ENCODE data around the gene UNC79. TPM values are rescaled to one million over a fixed set of nuclear protein-coding genes. Genes with fewer than 3 reads are reported as not detected.
"Not testable (repeated sequence)": the region's sequence is repeated elsewhere in the genome, so short reads cannot be mapped to it uniquely, and the experiment has no call there.

The UNC79 gene
- polyA plus RNA-seq, 3 donors from 2014 or later: not detected

- no peak overlapping the region for H3K4me3 Mint-ChIP-seq
- no peaks in the 10 kb centered on the region for H3K36me3 Mint-ChIP-seq
- peaks cover 8 to 46% (median 31%) of the 10 kb centered on the region in 6 donors for H3K9me3 Mint-ChIP-seq
- H3K4me1 Mint-ChIP-seq: no peaks in the 10 kb centered on the region
- no peak for DNase-seq
- H3K27ac Mint-ChIP-seq: no peak overlapping the region
- peaks cover 3 to 7% (median 4%) of the 10 kb centered on the region in 3 donors for H3K27me3 Mint-ChIP-seq (ENCODE audit: low read depth in 3 of 3)
These were observed 89.4 kb downstream of the UNC79 start for GRCh38 chr14:93520053-93520607.

GRCh38 chr14:93522221-93522620 is 91.5 kb downstream of the UNC79 start:
- H3K9me3 Mint-ChIP-seq: peaks cover 8 to 46% (median 31%) of the 10 kb centered on the region in 6 donors
- no peaks in the 10 kb centered on the region for H3K36me3 Mint-ChIP-seq
- no peak for DNase-seq
- no peak overlapping the region for H3K4me3 Mint-ChIP-seq
- H3K4me1 Mint-ChIP-seq: no peaks in the 10 kb centered on the region
- peaks cover 2 to 5% (median 2%) of the 10 kb centered on the region in 3 donors for H3K27me3 Mint-ChIP-seq (ENCODE audit: low read depth in 3 of 3)
- no peak overlapping the region for H3K27ac Mint-ChIP-seq

- H3K27me3 Mint-ChIP-seq (ENCODE audit: low read depth in 3 of 3); DNase-seq: not testable (repeated sequence)
These were observed 94.5 kb downstream of the UNC79 start for GRCh38 chr14:93525216-93525615.

GRCh38 chr14:93525696-93526451 is 95.1 kb downstream of the UNC79 start:
- H3K36me3 Mint-ChIP-seq: no peaks in the 10 kb centered on the region
- DNase-seq: no peak
- no peak overlapping the region for H3K27ac Mint-ChIP-seq
- peaks cover 0 to 2% (median 0%) of the 10 kb centered on the region in 3 donors for H3K27me3 Mint-ChIP-seq (ENCODE audit: low read depth in 3 of 3)
- peaks cover 0 to 10% (median 8%) of the 10 kb centered on the region in 6 donors for H3K9me3 Mint-ChIP-seq
- no peak overlapping the region for H3K4me3 Mint-ChIP-seq
- no peaks in the 10 kb centered on the region for H3K4me1 Mint-ChIP-seq

More at GRCh38 chr14:93525216-93525615, 94.5 kb downstream of the UNC79 start:
- not testable (repeated sequence) for H3K36me3 Mint-ChIP-seq, H3K27ac Mint-ChIP-seq, H3K4me3 Mint-ChIP-seq, H3K4me1 Mint-ChIP-seq
- peaks cover 1 to 17% (median 14%) of the 10 kb centered on the region in 6 donors for H3K9me3 Mint-ChIP-seq

- Mint-ChIP-seq H3K4me1 (no peaks in the 10 kb centered on the region), H3K27ac (no peak overlapping the region), H3K9me3 (no peaks in the 10 kb centered on the region), H3K4me3 (no peak overlapping the region), H3K27me3 (ENCODE audit: low read depth in 3 of 3) (peaks cover 0 to 2% (median 0%) of the 10 kb centered on the region in 3 donors), H3K36me3 (no peaks in the 10 kb centered on the region)
- no peak for DNase-seq
These were observed 96.5 kb downstream of the UNC79 start for GRCh38 chr14:93527203-93527607.

GRCh38 chr14:93528884-93529558 is 98.3 kb downstream of the UNC79 start:
- H3K4me1 Mint-ChIP-seq: no peaks in the 10 kb centered on the region
- H3K4me3 Mint-ChIP-seq: no peak overlapping the region
- no peak overlapping the region for H3K27ac Mint-ChIP-seq
- no peaks in the 10 kb centered on the region for H3K36me3 Mint-ChIP-seq
- DNase-seq: no peak
- peaks cover 0 to 2% (median 0%) of the 10 kb centered on the region in 3 donors for H3K27me3 Mint-ChIP-seq (ENCODE audit: low read depth in 3 of 3)
- H3K9me3 Mint-ChIP-seq: no peaks in the 10 kb centered on the region

DNA sequence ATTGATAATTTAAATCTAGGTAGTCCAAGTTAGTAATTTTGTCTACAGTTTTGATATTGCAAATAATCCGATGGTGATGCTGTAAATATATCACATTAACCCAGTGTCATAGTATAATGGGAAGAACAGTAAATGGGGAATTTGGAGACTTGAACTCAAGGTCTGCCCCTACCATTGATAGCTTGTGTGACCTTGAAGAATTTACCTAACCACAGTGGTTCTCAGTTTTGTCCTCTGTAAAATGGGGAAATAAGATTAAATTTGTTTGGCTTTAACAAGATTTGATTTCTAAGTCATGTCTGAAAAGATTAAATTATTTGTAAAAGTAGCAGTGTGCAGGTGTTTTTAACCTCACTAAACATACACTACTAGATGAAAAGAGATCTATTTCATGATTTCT is 100.9 kb downstream of the UNC79 start:
- H3K27ac Mint-ChIP-seq: no peak overlapping the region
- no peaks in the 10 kb centered on the region for H3K9me3 Mint-ChIP-seq

GRCh38 chr14:93532541-93532940 is 101.8 kb downstream of the UNC79 start:
- Mint-ChIP-seq H3K4me3 (no peak overlapping the region), H3K9me3 (no peaks in the 10 kb centered on the region), H3K27ac (no peak overlapping the region), H3K36me3 (no peaks in the 10 kb centered on the region), H3K4me1 (no peaks in the 10 kb centered on the region), H3K27me3 (ENCODE audit: low read depth in 3 of 3) (peaks cover 0 to 5% (median 0%) of the 10 kb centered on the region in 3 donors)
- DNase-seq: no peak

More for the DNA sequence above, 100.9 kb downstream of the UNC79 start:
- DNase-seq: no peak
- H3K4me1 Mint-ChIP-seq: no peaks in the 10 kb centered on the region
- H3K4me3 Mint-ChIP-seq: no peak overlapping the region
- H3K36me3 Mint-ChIP-seq: no peaks in the 10 kb centered on the region
- H3K27me3 Mint-ChIP-seq (ENCODE audit: low read depth in 3 of 3): peaks cover 0 to 3% (median 0%) of the 10 kb centered on the region in 3 donors

GRCh38 chr14:93533437-93533836 is 102.7 kb downstream of the UNC79 start:
- H3K27me3 Mint-ChIP-seq (ENCODE audit: low read depth in 3 of 3): peaks cover 0 to 5% (median 0%) of the 10 kb centered on the region in 3 donors
- no peak overlapping the region for H3K27ac Mint-ChIP-seq
- no peaks in the 10 kb centered on the region for H3K36me3 Mint-ChIP-seq
- no peak for DNase-seq
- no peak overlapping the region for H3K4me3 Mint-ChIP-seq
- H3K9me3 Mint-ChIP-seq: no peaks in the 10 kb centered on the region
- H3K4me1 Mint-ChIP-seq: no peaks in the 10 kb centered on the region

- no peak overlapping the region for H3K4me3 Mint-ChIP-seq
- H3K4me1 Mint-ChIP-seq: no peaks in the 10 kb centered on the region
- peaks cover 0 to 6% (median 0%) of the 10 kb centered on the region in 3 donors for H3K27me3 Mint-ChIP-seq (ENCODE audit: low read depth in 3 of 3)
- DNase-seq: no peak
- no peaks in the 10 kb centered on the region for H3K9me3 Mint-ChIP-seq
- no peaks in the 10 kb centered on the region for H3K36me3 Mint-ChIP-seq
- H3K27ac Mint-ChIP-seq: no peak overlapping the region
These were observed 103.1 kb downstream of the UNC79 start for GRCh38 chr14:93533842-93534241.

DNA sequence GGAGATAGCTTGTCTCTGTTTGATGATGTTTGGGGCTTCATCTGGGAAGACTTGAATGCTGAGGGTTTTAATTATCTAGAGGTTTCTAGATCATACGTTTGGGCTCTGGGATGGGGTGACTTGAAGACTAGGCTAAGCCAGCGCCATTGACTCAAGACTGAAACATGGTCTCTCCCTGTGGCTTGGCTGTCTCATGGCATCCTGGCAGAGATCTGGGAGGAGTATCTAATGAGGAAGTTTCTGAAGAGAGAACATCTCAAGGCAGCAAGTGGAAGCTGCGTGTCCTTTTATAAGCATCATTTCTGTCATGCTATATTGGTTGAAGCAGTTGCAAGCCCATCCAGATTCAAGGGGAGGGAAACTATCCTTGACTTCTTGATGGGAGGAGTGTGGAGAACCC is 104.8 kb downstream of the UNC79 start:
- Mint-ChIP-seq H3K27me3 (ENCODE audit: low read depth in 3 of 3) (peaks cover 0 to 6% (median 0%) of the 10 kb centered on the region in 3 donors), H3K9me3 (no peaks in the 10 kb centered on the region), H3K4me3 (no peak overlapping the region), H3K4me1 (no peaks in the 10 kb centered on the region), H3K27ac (no peak overlapping the region), H3K36me3 (no peaks in the 10 kb centered on the region)
- DNase-seq: no peak

GRCh38 chr14:93536945-93537344 is 106.2 kb downstream of the UNC79 start:
- no peak overlapping the region for H3K27ac Mint-ChIP-seq
- no peak for DNase-seq
- H3K9me3 Mint-ChIP-seq: no peaks in the 10 kb centered on the region
- peaks cover 0 to 10% (median 0%) of the 10 kb centered on the region in 3 donors for H3K27me3 Mint-ChIP-seq (ENCODE audit: low read depth in 3 of 3)
- H3K4me1 Mint-ChIP-seq: no peaks in the 10 kb centered on the region
- no peak overlapping the region for H3K4me3 Mint-ChIP-seq
- no peaks in the 10 kb centered on the region for H3K36me3 Mint-ChIP-seq

GRCh38 chr14:93537951-93538350 is 107.2 kb downstream of the UNC79 start:
- Mint-ChIP-seq H3K36me3 (no peaks in the 10 kb centered on the region), H3K4me1 (no peaks in the 10 kb centered on the region), H3K27me3 (ENCODE audit: low read depth in 3 of 3) (peaks cover 0 to 10% (median 0%) of the 10 kb centered on the region in 3 donors), H3K9me3 (no peaks in the 10 kb centered on the region), H3K4me3 (no peak overlapping the region), H3K27ac (no peak overlapping the region)
- no peak for DNase-seq

DNA sequence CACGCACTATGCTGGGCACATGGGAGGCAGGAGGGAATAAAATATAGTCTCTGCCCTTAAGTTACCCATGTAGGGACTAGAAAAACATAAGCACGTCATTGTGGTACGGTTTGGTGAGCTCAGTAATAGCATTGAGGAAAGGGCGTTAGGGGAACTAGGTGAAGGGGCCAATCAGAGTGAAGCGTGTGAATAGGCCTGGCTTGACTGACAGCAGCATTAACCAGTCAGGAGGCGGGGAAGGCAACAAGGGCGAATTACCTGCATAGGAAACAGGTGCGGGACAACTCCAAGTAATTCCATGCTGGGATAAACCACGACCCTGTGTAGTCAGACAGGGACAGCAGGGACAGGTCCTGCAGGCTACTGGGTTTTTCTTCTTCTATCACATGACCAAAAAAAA is 107.7 kb downstream of the UNC79 start:
- Mint-ChIP-seq H3K4me1 (no peaks in the 10 kb centered on the region), H3K9me3 (no peaks in the 10 kb centered on the region), H3K36me3 (no peaks in the 10 kb centered on the region), H3K27me3 (ENCODE audit: low read depth in 3 of 3) (peaks cover 0 to 10% (median 3%) of the 10 kb centered on the region in 3 donors), H3K27ac (no peak overlapping the region), H3K4me3 (no peak overlapping the region)
- DNase-seq: no peak

All from immature natural killer cell (primary cell).